ENCODE data around the gene SEMA3F. TPM values are rescaled to one million over a fixed set of nuclear protein-coding genes. Genes with fewer than 3 reads are reported as not detected.

The SEMA3F gene
- total RNA-seq, 1 donor from 2014 or later: 15.7 TPM

DNA sequence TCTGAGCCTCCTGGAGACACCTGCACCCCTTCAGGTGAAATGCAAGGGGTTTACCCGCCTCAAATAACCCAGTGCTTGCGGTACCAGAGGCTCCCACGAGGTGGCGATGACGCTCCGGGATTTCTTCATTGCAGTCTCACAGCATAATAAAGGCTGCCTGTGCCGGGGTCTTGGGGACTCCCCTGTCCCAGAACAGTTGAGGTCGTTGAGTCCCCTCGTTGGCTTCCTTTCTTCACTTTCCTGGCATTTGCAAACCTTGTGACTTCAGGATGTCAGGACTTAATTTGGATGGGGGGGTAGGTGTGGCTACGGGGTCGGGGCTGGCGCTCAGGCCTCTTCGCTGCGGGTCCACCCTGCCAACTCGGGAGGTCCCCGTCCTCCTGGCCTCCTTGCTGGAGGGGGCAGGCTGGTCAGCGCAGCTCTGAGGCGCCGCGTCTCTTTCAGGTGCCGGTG, 37.6 kb downstream of the SEMA3F start:
- DNase-seq (ENCODE audit: low read depth in 2 of 2): peak; percentile 37 to 62

DNA sequence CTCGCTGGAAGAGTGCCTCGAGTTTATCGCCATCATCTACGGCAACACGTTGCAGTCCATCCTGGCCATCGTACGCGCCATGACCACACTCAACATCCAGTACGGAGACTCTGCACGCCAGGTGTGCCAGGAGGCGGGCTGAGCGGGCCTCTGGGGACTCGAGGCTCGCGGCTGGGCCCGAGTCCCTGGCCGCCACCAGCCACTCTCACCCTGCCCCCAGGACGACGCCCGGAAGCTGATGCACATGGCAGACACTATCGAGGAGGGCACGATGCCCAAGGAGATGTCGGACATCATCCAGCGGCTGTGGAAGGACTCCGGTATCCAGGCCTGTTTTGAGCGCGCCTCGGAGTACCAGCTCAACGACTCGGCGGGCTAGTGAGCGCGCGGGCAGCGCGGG, 38.2 kb downstream of the SEMA3F start:
- no peak for DNase-seq (ENCODE audit: low read depth in 2 of 2)

GRCh38 chr3:50193746-50194127, 38.6 kb downstream of the SEMA3F start:
- no peak for DNase-seq (ENCODE audit: low read depth in 2 of 2)

GRCh38 chr3:50194128-50194902, 39.2 kb downstream of the SEMA3F start:
- peak in 1 of 2 donors; percentile 66 for DNase-seq (ENCODE audit: low read depth in 2 of 2)

- DNase-seq (ENCODE audit: low read depth in 2 of 2): no peak
These were observed 39.9 kb downstream of the SEMA3F start for GRCh38 chr3:50194903-50195500.

DNA sequence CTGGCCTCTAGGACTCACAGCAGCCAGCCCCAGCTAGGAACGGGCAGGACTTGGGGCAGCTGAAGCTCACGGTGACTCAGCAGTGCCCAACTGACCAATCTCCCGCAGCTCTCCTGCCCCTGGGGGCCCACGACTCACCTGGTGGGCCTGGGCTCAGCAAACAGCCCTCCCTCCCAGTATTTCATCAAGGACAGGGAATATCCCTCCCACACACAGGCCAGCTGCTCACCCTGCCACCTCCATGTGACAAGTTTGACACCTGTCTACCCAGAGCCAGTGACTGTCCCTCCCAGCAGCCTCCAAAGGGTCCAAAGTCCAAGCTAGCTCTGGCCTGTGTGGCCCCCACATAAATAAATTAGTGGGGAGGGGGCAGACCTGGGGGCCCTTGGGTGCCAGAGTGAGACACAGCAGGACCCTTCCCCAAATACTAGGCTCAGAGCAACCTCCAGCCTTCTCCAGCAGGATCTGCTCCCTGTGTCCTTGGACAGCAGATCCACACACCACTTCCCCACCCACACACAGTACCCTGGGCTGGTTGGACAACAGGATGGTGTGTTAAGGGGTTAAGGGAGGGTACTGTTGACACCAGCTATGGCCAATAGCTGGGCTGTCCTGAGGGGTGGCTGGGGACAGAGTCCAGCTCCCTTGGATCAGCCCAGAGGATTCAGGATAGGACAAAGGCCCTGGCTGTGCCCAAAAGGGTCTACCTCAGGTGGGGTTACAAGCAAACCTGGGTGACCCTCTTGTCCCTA, 40.6 kb downstream of the SEMA3F start:
- DNase-seq (ENCODE audit: low read depth in 2 of 2): no peak

GRCh38 chr3:50196253-50196801, 41.2 kb downstream of the SEMA3F start:
- no peak for DNase-seq (ENCODE audit: low read depth in 2 of 2)

DNA sequence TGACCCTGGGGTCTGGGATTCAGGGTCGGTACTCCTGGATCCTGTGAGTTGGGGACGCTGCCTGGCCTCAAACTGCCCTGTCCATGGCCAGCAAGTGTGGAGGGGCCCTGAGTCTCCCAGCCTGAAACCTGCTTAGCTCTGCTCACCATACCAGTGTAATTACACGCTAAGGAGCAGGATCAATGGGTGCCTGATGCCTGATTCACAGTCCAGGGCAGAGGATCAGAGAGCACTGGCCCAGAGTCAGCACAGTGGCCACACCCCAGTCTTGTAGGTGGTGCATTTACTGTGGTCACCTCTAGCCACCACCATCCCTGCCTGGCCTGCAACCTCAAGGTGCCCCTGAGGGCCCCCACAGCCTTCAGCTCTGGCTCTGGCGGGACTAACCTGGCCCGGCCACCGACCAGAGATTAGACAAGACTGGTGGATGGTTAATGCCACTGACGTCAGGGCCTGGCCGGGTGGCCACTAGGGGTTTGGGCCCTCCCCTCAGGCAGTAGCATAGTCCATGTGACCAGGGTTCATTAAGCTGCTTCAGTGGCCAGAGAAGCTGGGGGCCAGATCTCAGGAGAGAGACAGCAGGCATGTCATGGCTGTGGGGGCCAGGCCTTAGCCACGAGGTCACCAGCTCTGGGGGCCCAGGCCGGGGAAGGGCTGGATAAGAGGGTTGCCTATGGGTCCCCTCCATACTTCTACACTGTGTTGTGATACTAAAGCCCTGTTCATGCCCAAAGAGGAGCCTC, 46.6 kb downstream of the SEMA3F start:
- no peak for DNase-seq (ENCODE audit: low read depth in 2 of 2)

DNA sequence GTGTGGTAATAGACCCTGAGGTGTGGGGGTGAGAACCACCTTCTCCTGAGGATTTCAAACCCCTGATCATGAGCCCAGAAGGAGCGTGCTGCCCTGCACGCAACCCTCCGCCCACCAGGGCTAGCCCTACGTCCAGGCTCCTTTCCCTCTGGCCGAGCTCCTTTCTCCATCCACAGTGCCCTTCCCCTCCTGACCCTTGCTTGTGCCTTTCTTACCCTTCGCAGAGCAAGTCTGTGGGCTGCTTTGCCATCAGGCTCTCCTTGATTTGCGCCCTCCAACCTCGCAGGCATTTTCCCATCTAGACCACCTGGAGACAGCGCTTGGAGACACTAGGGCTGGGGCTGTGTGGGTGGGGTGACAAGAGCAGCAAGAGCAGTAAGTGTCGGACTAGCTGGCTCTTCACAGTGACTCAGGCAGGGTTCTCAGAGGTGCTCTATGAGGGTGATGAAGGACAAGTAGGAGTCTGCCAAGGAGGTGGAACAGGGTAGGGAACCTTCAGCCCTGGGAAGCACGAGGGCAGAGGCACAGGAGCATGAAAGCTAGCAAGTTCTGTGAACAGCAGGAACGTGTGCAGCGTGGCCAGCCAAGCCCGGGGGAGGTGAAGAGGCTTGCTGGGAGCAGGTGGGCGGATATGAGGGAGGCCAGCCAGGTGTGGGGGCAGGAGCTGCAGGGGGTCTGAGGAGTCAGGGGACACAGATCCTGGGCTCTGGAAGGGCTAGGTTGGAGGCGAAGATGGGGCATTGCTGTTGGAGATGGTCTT, 47.4 kb downstream of the SEMA3F start:
- no peak for DNase-seq (ENCODE audit: low read depth in 2 of 2)

GRCh38 chr3:50203113-50203808, 48.1 kb downstream of the SEMA3F start:
- no peak for DNase-seq (ENCODE audit: low read depth in 2 of 2)

DNA sequence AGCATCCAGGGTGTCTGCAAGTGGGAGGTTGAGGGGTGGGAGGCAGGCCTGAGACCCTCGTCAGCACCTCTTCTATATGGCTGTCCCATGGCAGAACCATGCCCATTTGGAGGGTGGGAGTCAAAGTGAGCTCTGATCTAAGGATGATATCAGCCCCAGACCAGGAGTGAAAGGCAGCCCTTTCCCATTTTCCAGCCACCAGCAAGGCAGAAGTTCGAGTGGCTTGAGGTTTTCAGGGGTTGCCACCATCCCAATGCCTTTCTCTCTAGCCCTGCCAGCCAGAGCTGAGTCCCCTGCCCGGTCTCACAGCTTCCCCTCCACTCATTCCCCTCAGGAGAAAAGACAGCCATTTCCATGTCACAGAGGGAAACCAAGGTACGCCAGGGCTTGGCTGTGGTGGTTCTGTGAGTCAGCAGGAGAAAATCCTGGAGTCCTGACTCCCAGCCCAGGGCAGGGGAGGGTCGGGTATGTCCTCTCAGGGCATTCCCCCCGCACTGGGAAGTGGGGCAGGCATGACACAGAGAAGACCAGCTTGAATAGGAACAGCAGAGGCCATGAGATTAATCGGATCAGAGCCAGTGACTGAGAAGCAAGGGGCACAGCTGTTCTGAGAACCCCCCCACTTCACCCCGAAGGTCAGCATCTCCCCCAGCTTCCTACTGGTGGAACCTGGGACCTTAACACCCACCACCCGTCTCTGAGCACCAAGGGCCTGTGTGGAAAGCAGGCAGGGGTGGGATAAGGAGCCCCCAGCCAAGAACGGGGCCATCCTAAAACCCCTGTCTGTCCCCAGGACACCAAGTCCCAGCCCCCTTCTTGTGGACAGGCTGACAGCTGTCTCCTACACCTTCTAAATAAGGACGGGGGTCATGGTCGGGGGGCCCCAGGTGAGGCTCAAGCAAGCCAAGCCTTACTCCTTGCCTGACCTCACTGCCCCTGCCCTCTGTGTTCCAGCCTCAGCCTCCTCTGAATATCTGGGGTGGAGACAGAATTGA, 49.0 kb downstream of the SEMA3F start:
- DNase-seq (ENCODE audit: low read depth in 2 of 2): no peak

DNA sequence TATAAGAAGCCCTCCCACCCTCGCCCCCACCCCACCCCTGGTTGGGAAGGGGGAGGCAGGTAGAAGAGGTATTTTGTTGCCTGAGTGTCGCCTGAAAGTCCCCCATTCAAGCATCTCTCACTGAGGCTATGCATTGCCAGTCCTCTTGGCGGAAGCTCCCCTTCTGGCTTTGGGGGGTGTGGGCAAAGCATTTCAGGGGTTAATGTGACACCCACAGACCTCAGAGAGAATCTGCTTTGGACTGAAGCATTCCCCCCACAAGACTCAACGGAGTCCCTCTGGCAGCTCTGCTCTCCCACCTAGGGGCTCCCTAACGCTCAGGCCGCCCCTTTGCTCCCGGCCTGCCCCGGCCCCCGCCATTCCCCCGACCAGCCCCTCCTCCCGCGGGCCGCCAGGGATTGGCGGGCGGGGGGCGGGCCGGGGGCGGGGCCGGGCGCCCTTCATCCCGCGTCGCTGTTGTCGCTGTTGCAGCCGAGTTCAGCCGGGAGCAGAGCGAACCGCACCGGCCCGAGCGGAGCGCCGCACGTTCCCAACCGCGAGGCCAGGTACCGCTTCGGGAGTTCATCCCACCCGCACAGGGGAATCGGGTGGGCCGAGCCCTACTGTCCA, 49.8 kb downstream of the SEMA3F start, which contains the start of gene SLC38A3:
TSS of gene SLC38A3 (plus strand) at position 468 of the 609 bp plus-strand sequence. CDS start 8,929 bp downstream, outside the sequence.
- DNase-seq (ENCODE audit: low read depth in 2 of 2): peak in 1 of 2 donors; percentile 26

DNA sequence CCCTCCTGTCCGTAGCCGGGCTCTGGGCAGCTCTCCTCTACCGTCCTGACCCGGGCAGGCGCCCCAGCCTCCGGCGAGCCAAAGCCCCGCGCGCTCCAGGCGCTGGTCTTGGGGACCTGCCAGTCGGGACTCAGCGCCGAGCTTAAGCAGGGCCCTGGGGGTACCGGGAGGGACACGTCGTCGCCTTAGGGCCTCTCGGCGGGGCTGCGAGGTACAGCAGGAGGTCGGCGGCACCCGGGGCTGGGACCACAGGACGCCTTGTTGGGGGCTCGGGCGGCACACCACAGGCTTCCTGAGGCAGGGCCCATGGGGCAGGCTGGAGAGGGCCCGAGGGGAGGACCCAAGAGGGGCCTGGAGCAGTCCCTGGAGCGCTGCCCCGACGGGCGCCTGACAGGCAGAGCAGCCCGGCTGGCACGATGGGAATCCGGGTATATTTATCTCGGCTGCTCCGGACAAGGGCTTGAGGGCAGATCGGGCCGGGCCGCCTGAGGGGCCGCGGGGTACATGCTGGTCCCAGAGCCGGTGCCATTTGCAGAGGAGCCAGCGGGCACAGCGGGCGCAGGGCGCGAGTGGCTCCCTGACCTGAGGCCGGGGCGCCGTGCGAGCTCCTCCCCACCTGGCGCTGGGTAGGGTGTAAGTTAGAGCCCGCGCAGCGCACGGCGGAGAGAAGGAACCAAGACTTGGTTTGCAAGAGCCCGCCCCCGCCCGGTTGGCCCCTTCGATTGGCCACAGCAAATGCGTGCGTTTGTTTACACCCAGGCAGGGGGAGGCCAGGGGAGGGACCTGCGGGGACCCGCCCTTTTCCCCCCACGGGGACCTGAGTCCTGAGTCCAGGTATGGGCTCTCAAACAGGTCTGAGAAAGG, 50.5 kb downstream of the SEMA3F start:
- peak in 1 of 2 donors; percentile 46 for DNase-seq (ENCODE audit: low read depth in 2 of 2)

- DNase-seq (ENCODE audit: low read depth in 2 of 2): no peak
These were observed 52.4 kb downstream of the SEMA3F start for GRCh38 chr3:50207359-50208042.

DNA sequence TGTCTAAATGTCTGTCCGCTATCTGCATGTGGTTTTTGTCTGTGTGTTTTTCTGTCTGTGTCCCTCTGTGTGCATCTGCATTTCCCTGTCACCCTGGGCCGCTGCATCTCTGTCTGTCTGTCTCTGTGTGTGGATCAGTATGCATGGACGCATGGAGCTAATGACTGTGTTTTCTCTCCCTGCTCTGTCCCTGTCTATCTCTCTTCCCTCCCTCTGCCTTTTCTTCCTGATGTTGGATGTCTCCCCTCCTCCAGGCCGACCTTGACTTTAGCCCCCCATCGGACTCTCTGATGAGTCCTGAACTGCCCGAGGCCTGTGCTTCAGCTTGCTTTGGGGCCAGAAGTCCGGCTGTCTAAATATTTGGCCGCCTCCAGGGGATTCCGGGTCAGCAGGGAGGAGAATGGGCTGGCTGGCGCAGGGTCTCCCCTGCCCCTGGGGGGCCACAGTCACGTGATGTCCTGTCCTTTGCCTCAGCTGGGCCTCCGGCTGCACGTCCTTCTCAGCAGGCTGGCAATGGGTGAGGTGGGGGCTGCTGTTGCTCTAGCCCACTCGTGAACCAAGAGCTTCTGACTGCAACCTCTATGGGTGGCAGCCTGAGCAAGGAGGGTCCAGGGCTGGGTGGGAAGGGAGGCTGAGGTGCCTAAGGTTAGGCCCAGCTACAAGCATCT, 53.7 kb downstream of the SEMA3F start:
- no peak for DNase-seq (ENCODE audit: low read depth in 2 of 2)

- DNase-seq (ENCODE audit: low read depth in 2 of 2): no peak
These were observed 55.0 kb downstream of the SEMA3F start for GRCh38 chr3:50210176-50210509.

Measured in dermis microvascular lymphatic vessel endothelial cell (primary cell).